Naive thymus-derived CD4-positive, alpha-beta T cell (primary cell): ENCODE data around the gene MRPL11. TPM values are rescaled to one million over a fixed set of nuclear protein-coding genes. Genes with fewer than 3 reads are reported as not detected.
"Not testable (repeated sequence)": the region's sequence is repeated elsewhere in the genome, so short reads cannot be mapped to it uniquely, and the experiment has no call there.

Source experiments
- ATAC-seq: fragments of 150-1000 bp; cut with Tn5 transposase; 2 replicates; pipeline ENCODE4 v1.10.0; 2021; ENCODE audit warnings: mild to moderate bottlenecking, moderate library complexity
- CTCF ChIA-PET: fragments of 350-600 bp; sonication (Branson Sonifier 250); formaldehyde crosslinking; loops from one replicate; lab custom pipeline; 2021; ENCODE audit warnings: antibody characterized with exemption; lab: Charles Lee
- POLR2A ChIA-PET: fragments of 350-600 bp; sonication (Branson Sonifier 250); formaldehyde crosslinking; loops from one replicate; lab custom pipeline; 2021; ENCODE audit warnings: antibody characterized with exemption, inconsistent platforms; lab: Charles Lee
- DNase-seq, 9 donors: peaks; one replicate each; pipeline versions ENCODE4 v3.0.0 to v3.0.0-alpha.2; 2020 to 2022; ENCODE audit warnings: mixed read lengths in 1 of 9
- H3K27ac ChIP-seq: one replicate; pipeline ENCODE4 v1.7.0; 2013; ENCODE audit warnings: mild to moderate bottlenecking, low read depth, low read length, moderate library complexity
- H3K27me3 ChIP-seq, 2 donors: one replicate each; pipeline ENCODE4 v1.7.0; 2013; ENCODE audit warnings: low read length in 2 of 2, mild to moderate bottlenecking in 2 of 2, moderate library complexity in 2 of 2; ENCODE audit not compliant: control insufficient read depth in 2 of 2, insufficient read depth in 2 of 2
- H3K36me3 ChIP-seq, 3 experiments: 1 replicate in 2 of 3; 2 replicates in 1 of 3; pipeline ENCODE4 v1.7.0; 2013; ENCODE audit warnings: low read length in 3 of 3, mild to moderate bottlenecking in 3 of 3, moderate library complexity in 1 of 3; ENCODE audit not compliant: insufficient read depth in 3 of 3, control insufficient read depth in 2 of 3
- H3K4me1 ChIP-seq, 2 donors: one replicate each; pipeline ENCODE4 v1.7.0; 2013; ENCODE audit warnings: low read length in 2 of 2, mild to moderate bottlenecking in 2 of 2, moderate library complexity in 1 of 2; ENCODE audit not compliant: control insufficient read depth in 2 of 2, insufficient read depth in 2 of 2
- H3K4me3 ChIP-seq: 2 replicates; pipeline ENCODE4 v1.7.0; 2013; ENCODE audit warnings: mild to moderate bottlenecking, low read length
- H3K9me3 ChIP-seq, 3 experiments: 1 replicate in 2 of 3; 2 replicates in 1 of 3; pipeline ENCODE4 v1.7.0; 2013; ENCODE audit warnings: low read length in 3 of 3; ENCODE audit not compliant: control insufficient read depth in 2 of 3
- H3K27ac Mint-ChIP-seq, 9 donors: one replicate each; pipeline ENCODE4 v1.8.0; 2020 to 2022; ENCODE audit warnings: mixed read lengths in 9 of 9, mild to moderate bottlenecking in 8 of 9, moderate library complexity in 5 of 9, inconsistent platforms in 2 of 9
- H3K27me3 Mint-ChIP-seq, 5 donors: one replicate each; pipeline ENCODE4 v1.8.0; 2021 to 2022; ENCODE audit warnings: mixed read lengths in 5 of 5, mild to moderate bottlenecking in 1 of 5
- H3K36me3 Mint-ChIP-seq, 5 donors: one replicate each; pipeline ENCODE4 v1.8.0; 2020 to 2022; ENCODE audit warnings: mixed read lengths in 5 of 5, mild to moderate bottlenecking in 3 of 5, inconsistent platforms in 1 of 5
- H3K4me1 Mint-ChIP-seq, 7 donors: one replicate each; pipeline ENCODE4 v1.8.0; 2020 to 2022; ENCODE audit warnings: mixed read lengths in 7 of 7, mild to moderate bottlenecking in 3 of 7, inconsistent platforms in 1 of 7
- H3K4me3 Mint-ChIP-seq, 10 donors: one replicate each; pipeline ENCODE4 v1.8.0; 2020 to 2022; ENCODE audit warnings: mild to moderate bottlenecking in 10 of 10, mixed read lengths in 10 of 10, moderate library complexity in 6 of 10, inconsistent platforms in 2 of 10
- H3K9me3 Mint-ChIP-seq, 11 donors: one replicate each; pipeline ENCODE4 v1.8.0; 2020 to 2022; ENCODE audit warnings: mixed read lengths in 11 of 11, mild to moderate bottlenecking in 4 of 11, inconsistent platforms in 1 of 11, moderate library complexity in 1 of 11
- intact Hi-C, 2 donors: fragments of 100-400 bp; cut with micrococcal nuclease; formaldehyde crosslinking; loops; one replicate each; pipeline ENCODE4 v1.15.1; 2023
- polyA plus RNA-seq, 2 donors: library from polyadenylated mRNA; unstranded; fragments of 300-500 nt; fragmentation: Illumina TruSeq; gene quantifications; one replicate each; pipeline ENCODE4 v1.2.3, GENCODE V29; 2021
- total RNA-seq, 6 experiments: library from RNA in 5 of 6; stranded (reverse) in 5 of 6; gene quantifications; 1 replicate in 5 of 6; 2 replicates in 1 of 6; pipeline ENCODE4 v1.2.3 and lab custom pipeline; 2021 to 2026

Gene MRPL11
- total and polyA plus RNA-seq, 7 experiments from 2014 or later = 23.5 to 89.3 (median 31.3) TPM

- peak; percentile 19 for ATAC-seq
- H3K27me3 Mint-ChIP-seq = peaks cover 0 to 14% (median 2%) of the 10 kb centered on the region in 5 donors
- peaks cover 0 to 4% (median 0%) of the 10 kb centered on the region in 7 donors for H3K4me1 Mint-ChIP-seq
Observed at GRCh38 chr11:66443602-66444001, 5.0 kb upstream of the MRPL11 start.

GRCh38 chr11:66440940-66441282 is 2.3 kb upstream of the MRPL11 start:
- H3K27ac ChIP-seq = not testable (repeated sequence)

More at GRCh38 chr11:66443602-66444001, 5.0 kb upstream of the MRPL11 start:
- no peaks in the 10 kb centered on the region for H3K4me1 ChIP-seq
- H3K4me3 Mint-ChIP-seq = no peak overlapping the region
- H3K27me3 ChIP-seq = no peaks in the 10 kb centered on the region
- H3K9me3 ChIP-seq = peaks cover 0 to 8% (median 0%) of the 10 kb centered on the region in 3 experiments
- H3K27ac ChIP-seq = no peak overlapping the region
- ChIA-PET CTCF (no interaction called here), POLR2A (no interaction called here)
- DNase-seq = no peak
- peaks cover 0 to 5% (median 3%) of the 10 kb centered on the region in 5 donors for H3K36me3 Mint-ChIP-seq
- no peak overlapping the region for H3K4me3 ChIP-seq
- H3K9me3 Mint-ChIP-seq = peaks cover 3 to 18% (median 10%) of the 10 kb centered on the region in 11 donors
- intact Hi-C loops = no loop called here
- H3K27ac Mint-ChIP-seq = no peak overlapping the region
- no peaks in the 10 kb centered on the region for H3K36me3 ChIP-seq

GRCh38 chr11:66440101-66440939 is 1.7 kb upstream of the MRPL11 start:
- H3K27me3 Mint-ChIP-seq, H3K27ac ChIP-seq, DNase-seq, POLR2A ChIA-PET, H3K27me3 ChIP-seq, H3K4me3 ChIP-seq, ATAC-seq, H3K27ac Mint-ChIP-seq, H3K9me3 ChIP-seq, intact Hi-C loops, H3K4me1 ChIP-seq, H3K4me3 Mint-ChIP-seq: not testable (repeated sequence)
- H3K36me3 ChIP-seq = peaks cover 0 to 19% (median 6%) of the 10 kb centered on the region in 3 experiments
- H3K9me3 Mint-ChIP-seq = peaks cover 3 to 18% (median 9%) of the 10 kb centered on the region in 11 donors
- CTCF ChIA-PET = interaction anchor here (0.8 to 2.1 kb wide), 3 partner anchors 15 to 39 kb away, joined by 3 to 12 read pairs (median 12); partner anchors contain the start of genes DPP3 and PELI3
- peaks cover 0 to 19% (median 4%) of the 10 kb centered on the region in 5 donors for H3K36me3 Mint-ChIP-seq
- H3K4me1 Mint-ChIP-seq = peaks cover 7 to 13% (median 11%) of the 10 kb centered on the region in 7 donors

More at GRCh38 chr11:66440940-66441282, 2.3 kb upstream of the MRPL11 start:
- POLR2A ChIA-PET = interaction anchor here (0.6 kb wide), 1 partner anchor 77 kb away, joined by 4 read pairs; no protein-coding TSS in a partner anchor
- H3K9me3 ChIP-seq, ATAC-seq, H3K4me3 ChIP-seq, H3K4me1 ChIP-seq, H3K27me3 ChIP-seq, H3K27me3 Mint-ChIP-seq, CTCF ChIA-PET, H3K27ac Mint-ChIP-seq, intact Hi-C loops, H3K4me3 Mint-ChIP-seq, DNase-seq: not testable (repeated sequence)
- H3K4me1 Mint-ChIP-seq = peaks cover 7 to 13% (median 11%) of the 10 kb centered on the region in 7 donors
- peaks cover 3 to 18% (median 9%) of the 10 kb centered on the region in 11 donors for H3K9me3 Mint-ChIP-seq
- peaks cover 0 to 14% (median 4%) of the 10 kb centered on the region in 5 donors for H3K36me3 Mint-ChIP-seq
- peaks cover 0 to 13% (median 6%) of the 10 kb centered on the region in 3 experiments for H3K36me3 ChIP-seq

- peak overlapping the region; percentile 84 for H3K27ac ChIP-seq
- Mint-ChIP-seq H3K4me3 (peak overlapping the region; percentile 83 to 96 (median 90)), H3K36me3 (peaks cover 4 to 24% (median 6%) of the 10 kb centered on the region in 5 donors), H3K4me1 (peaks cover 7 to 13% (median 11%) of the 10 kb centered on the region in 7 donors), H3K27ac (peak overlapping the region; percentile 46 to 99 (median 94)), H3K27me3 (no peaks in the 10 kb centered on the region), H3K9me3 (peaks cover 0 to 5% (median under 1%) of the 10 kb centered on the region in 11 donors)
- ATAC-seq (no peak), DNase-seq (no peak)
- CTCF ChIA-PET = interaction anchor here (0.6 to 1.6 kb wide), 7 partner anchors 9 to 357 kb away, joined by 3 to 11 read pairs (median 7); no protein-coding TSS in a partner anchor
- intact Hi-C loops = loop anchor here (1.0 to 5.0 kb wide), 6 partner anchors 29 to 239 kb away; partner anchors contain the start of genes SLC29A2 (in 2 of the 2), BBS1 (in 1 of the 2), RBM14 (in 1 of the 2) and RBM4B (in 1 of the 2)
- H3K36me3 ChIP-seq = peaks cover 0 to 27% (median 6%) of the 10 kb centered on the region in 3 experiments
- peaks cover 0 to 2% (median 0%) of the 10 kb centered on the region in 3 experiments for H3K9me3 ChIP-seq
- POLR2A ChIA-PET = interaction anchor here (0.7 to 1.7 kb wide), 10 partner anchors 17 to 662 kb away, joined by 3 to 12 read pairs (median 4); partner anchors contain the start of genes CD248, DPP3, NPAS4 and PELI3
- H3K4me1 ChIP-seq = peaks cover 4 to 5% of the 10 kb centered on the region in 2 donors
- no peaks in the 10 kb centered on the region for H3K27me3 ChIP-seq
- peak overlapping the region; percentile 86 for H3K4me3 ChIP-seq
Observed at GRCh38 chr11:66437979-66438503, 607 bp downstream of the MRPL11 start.

GRCh38 chr11:66432597-66432996 is 6.1 kb downstream of the MRPL11 start:
- ATAC-seq (peak; percentile 51), DNase-seq (no peak)
- Mint-ChIP-seq H3K4me1 (peaks cover under 1 to 10% (median under 1%) of the 10 kb centered on the region in 7 donors), H3K9me3 (no peaks in the 10 kb centered on the region), H3K27ac (no peak overlapping the region), H3K27me3 (no peaks in the 10 kb centered on the region), H3K36me3 (peaks cover 4 to 38% (median 11%) of the 10 kb centered on the region in 5 donors), H3K4me3 (no peak overlapping the region)
- CTCF ChIA-PET = interaction anchor here (0.6 to 1.0 kb wide), 2 partner anchors 25 to 1299 kb away, joined by 3 read pairs; no protein-coding TSS in a partner anchor
- no peaks in the 10 kb centered on the region for H3K9me3 ChIP-seq
- intact Hi-C loops = no loop called here
- no peaks in the 10 kb centered on the region for H3K4me1 ChIP-seq
- H3K27me3 ChIP-seq = no peaks in the 10 kb centered on the region
- H3K27ac ChIP-seq = no peak overlapping the region
- no peak overlapping the region for H3K4me3 ChIP-seq
- POLR2A ChIA-PET = interaction anchor here (0.6 to 0.8 kb wide), 2 partner anchors 119 to 364 kb away, joined by 3 read pairs; no protein-coding TSS in a partner anchor
- peaks cover 0 to 32% (median 6%) of the 10 kb centered on the region in 3 experiments for H3K36me3 ChIP-seq

GRCh38 chr11:66431871-66432329 is 6.7 kb downstream of the MRPL11 start:
- H3K4me1 Mint-ChIP-seq, intact Hi-C loops, H3K27me3 ChIP-seq, H3K27ac Mint-ChIP-seq, H3K4me3 ChIP-seq, H3K9me3 Mint-ChIP-seq, ATAC-seq, H3K27me3 Mint-ChIP-seq, H3K4me3 Mint-ChIP-seq, H3K27ac ChIP-seq, DNase-seq, H3K9me3 ChIP-seq, H3K4me1 ChIP-seq, POLR2A ChIA-PET: not testable (repeated sequence)
- peaks cover 0 to 29% (median 6%) of the 10 kb centered on the region in 3 experiments for H3K36me3 ChIP-seq
- peaks cover 4 to 36% (median 11%) of the 10 kb centered on the region in 5 donors for H3K36me3 Mint-ChIP-seq
- CTCF ChIA-PET = interaction anchor here (0.7 to 1.0 kb wide), 2 partner anchors 11 to 25 kb away, joined by 3 read pairs; no protein-coding TSS in a partner anchor
